SK-N-MC (cell line): Measurements from ENCODE around the gene ARHGEF17.

Source experiments
- EZH2 ChIP-seq: fragments of 200-600 bp; sonication (generic); IDR thresholded peaks from one replicate; pipeline ENCODE4 v1.6.1; 2017; ENCODE audit warnings: antibody characterized with exemption
- POLR2AphosphoS5 ChIP-seq: IDR thresholded peaks from 2 replicates; pipeline ENCODE4 v1.6.1; 2012; ENCODE audit warnings: mild to moderate bottlenecking, low read depth, low read length, borderline replicate concordance

- TF ChIP-seq EZH2 (no peak), POLR2AphosphoS5 (no peak)
These were observed 35.4 kb upstream of the ARHGEF17 start for GRCh38 chr11:73272680-73273038.
